G401.6 (cell line): ENCODE results near the gene GARNL3.

Experiments used
- FAIRE-seq: peaks from 2 replicates; lab custom pipeline; 2012; peaks lifted over from hg19 to GRCh38; lab: Jason Lieb, UNC

GARNL3 gene

GRCh38 chr9:127386981-127387380, 122.4 kb downstream of the GARNL3 start:
- no peak for FAIRE-seq

DNA sequence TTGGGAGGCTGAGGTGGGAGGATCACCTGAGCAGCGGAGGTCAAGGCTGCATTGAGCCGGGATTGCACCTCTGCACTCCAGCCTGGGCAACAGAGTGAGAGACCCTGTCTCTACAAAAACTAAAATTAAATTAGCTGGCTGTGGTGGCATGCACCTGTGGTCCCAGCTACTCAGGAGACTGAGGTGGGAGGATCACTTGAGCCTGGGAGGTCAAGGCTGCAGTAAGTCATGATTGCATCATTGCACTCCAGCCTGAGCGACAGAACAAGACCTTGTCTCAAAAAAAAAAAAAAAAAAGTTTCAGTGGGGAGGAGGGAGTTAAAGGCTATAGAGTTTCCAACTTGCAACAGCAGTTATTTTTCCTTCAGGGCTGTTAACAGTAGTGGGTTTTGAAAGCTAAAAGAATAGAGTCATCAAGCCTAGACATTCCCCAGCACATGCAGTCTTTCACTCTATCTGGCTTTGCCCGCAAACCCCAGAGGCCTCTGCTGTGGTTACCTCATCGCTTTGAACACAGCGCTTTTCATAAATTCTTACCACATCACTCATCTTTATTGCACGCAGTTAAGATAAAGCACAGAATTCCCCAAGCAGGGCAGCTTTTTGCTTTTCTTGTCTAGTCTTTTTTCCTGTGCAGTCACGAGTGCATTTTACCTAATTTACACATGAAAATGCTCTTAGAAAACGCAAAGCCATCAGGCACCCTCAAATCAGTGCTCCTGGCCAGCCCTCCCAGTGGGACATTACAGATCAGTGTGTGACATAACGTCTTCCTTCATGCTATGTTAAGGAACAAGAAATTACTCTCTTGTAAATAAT, 123.7 kb downstream of the GARNL3 start:
- peak; percentile 77 for FAIRE-seq

GRCh38 chr9:127388856-127389238, 124.3 kb downstream of the GARNL3 start:
- no peak for FAIRE-seq

DNA sequence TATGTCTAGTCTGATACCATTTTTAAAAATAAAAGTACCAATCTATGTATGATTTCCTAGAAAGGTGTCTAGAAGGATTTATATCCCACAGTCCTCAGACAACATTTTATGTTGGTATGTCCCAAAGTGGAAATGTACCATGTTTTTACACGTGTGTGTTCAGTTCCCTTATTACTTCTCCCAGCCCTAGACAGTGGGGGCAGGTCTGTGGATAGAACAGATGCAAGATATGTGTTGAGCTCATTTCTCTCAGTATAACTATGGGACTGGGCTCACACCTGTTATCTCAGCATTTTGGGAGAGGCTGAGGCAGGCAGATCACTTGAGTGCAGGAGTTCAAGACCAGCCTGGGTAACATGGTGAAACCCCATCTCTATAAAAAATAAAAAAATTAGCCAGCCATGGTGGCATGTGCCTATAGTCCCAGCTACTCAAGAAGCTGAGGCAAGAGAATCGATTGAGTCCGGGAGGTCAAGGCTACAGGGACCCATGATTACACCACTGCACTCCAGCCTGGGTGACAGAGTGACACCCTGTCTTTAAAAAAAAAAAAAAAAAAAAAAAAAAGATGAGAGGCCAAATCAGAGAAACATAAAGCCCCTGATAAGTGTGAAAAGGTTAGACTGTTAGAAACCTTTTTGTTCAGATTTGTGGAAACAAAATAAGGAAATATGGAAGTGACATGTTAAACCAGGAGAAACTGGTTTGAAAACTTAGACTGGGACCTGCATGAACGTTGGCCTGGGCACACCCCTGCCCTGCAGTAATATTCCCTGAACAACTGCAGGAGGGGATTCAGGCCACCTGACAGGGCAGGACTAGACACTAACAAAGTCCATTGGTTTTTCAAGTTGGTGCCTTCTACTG, 125.0 kb downstream of the GARNL3 start:
- FAIRE-seq, result no peak

DNA sequence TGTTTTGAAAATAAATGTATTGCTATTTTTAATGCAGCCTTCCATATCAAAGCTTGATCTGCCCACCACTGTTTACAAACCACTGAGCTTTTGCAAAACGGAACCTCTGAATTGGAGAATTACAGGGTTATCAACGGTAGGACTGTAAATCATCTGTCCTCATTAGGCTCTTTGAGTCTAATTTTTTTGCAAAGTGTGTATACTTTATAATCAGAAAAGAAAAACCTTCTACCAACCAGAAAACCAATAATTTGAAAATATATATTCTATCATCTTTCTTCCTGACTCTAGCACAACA, 125.6 kb downstream of the GARNL3 start:
- no peak for FAIRE-seq

- no peak for FAIRE-seq
Observed at GRCh38 chr9:127390563-127390962, 126.0 kb downstream of the GARNL3 start.

DNA sequence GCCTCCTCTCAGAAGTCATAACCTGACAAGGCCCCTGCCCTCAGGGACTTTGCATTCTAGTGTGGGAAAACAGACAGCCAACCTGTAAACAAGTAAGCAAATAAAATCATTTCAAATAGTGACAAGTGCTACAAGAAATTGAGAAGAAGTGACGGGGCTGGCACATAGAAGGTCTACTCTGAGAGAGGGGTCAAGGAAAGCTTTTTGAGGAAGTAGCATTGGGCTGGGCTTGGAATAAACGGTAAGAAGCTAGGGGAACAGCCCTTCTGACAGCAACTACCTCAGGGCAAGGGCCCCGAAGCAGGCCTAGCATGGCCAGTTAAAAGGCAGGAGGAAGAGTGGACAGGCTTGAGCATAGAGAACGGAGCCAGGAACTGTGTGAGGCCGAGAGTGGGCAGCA, 127.6 kb downstream of the GARNL3 start:
- FAIRE-seq, result no peak

GRCh38 chr9:127392976-127393375, 128.4 kb downstream of the GARNL3 start:
- no peak for FAIRE-seq

- no peak for FAIRE-seq
Observed at GRCh38 chr9:127393645-127394044, 129.1 kb downstream of the GARNL3 start.

DNA sequence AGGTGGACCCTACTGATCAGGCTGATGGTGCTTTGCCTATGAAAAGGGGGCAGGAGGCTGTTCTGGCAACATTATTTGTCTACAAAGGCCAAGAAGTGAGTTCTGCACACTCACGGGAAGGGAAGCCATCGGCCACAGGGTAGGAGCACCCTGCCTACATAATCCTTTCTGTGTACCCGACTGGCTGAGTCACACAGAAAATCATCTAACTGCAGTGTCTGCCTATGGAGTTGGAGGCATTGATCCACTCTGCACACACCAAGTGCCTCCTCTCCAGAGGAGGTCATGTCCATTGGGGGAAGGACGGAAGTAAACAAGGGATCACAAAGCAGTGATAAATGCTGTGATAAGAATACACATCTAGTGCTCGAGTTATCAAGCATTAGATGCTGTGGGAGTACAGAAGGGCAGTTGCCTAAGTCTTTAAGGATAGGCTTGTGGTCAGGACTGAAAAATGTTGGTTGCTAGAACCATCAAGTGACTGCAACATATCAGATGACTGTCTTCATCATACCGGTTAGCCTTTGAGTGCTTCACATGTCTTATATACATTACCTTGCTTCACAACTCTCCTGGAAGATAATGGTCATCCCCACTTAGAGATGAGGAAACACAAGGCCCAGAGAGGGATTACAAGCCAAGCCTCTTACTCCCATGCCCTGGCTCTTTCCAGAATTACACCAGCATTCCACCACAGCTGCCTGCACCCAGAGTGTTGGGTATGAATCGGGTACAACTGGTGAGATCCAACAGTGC, 131.1 kb downstream of the GARNL3 start:
- no peak for FAIRE-seq

- FAIRE-seq, result no peak
Observed at GRCh38 chr9:127396253-127396807, 131.8 kb downstream of the GARNL3 start.

DNA sequence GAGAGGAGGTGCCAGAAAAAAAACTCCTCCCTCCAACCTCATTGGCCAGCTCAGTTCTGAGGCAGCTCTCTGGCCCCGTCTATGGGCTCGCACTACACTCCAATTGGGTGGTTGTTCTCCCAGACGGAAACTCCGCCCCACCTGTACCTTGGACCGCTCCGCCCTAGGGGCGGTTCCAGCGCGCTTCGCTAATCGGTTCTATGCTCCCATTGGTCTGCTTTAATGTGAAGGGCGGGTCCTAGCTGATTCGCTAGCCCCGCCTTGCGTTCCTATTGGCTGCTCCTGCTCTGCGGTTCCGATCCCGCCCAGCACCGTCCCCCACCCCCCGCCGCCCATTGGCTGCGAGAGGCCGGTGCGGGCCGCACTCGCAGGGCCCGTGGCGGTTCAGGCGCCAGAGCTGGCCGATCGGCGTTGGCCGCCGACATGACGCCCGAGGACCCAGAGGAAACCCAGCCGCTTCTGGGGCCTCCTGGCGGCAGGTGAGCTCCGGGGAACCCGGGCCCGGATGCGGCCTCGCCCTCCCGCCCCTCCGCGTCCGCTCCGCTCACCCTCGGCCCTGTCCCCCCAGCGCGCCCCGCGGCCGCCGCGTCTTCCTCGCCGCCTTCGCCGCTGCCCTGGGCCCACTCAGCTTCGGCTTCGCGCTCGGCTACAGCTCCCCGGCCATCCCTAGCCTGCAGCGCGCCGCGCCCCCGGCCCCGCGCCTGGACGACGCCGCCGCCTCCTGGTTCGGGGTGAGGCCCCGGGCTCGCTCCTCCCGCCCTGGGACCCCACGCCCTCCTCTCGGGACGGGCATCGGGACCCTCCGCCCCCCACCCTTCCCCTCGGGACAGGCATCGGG, 132.5 kb downstream of the GARNL3 start, which contains the start of gene SLC2A8:
Gene SLC2A8 (plus strand): TSS at position 362 of the 838 bp plus-strand sequence. CDS start 62 bp downstream, at position 424.
- peak; percentile 100 for FAIRE-seq

DNA sequence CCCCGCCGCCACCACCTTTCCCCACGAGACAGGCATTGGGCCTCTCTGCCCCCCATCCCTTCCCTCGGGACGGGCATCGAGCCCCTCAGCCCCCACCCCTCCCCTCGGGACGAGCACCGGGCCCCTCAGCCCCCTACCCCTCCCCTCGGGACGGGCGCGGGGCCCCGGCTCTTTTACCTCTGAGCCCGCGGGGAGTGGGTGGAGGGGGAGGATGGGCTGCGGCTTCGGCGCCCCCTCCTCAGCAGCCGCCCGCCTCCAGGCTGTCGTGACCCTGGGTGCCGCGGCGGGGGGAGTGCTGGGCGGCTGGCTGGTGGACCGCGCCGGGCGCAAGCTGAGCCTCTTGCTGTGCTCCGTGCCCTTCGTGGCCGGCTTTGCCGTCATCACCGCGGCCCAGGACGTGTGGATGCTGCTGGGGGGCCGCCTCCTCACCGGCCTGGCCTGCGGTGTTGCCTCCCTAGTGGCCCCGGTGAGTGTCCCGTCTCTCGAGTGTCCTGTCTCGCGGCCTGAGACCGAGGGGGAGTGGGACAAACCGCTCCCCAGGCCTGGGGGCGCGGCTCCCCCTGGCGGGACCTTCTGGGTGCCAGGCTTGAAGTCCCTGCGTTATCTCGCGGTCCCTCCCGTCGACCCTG, 133.2 kb downstream of the GARNL3 start:
- FAIRE-seq, result no peak

DNA sequence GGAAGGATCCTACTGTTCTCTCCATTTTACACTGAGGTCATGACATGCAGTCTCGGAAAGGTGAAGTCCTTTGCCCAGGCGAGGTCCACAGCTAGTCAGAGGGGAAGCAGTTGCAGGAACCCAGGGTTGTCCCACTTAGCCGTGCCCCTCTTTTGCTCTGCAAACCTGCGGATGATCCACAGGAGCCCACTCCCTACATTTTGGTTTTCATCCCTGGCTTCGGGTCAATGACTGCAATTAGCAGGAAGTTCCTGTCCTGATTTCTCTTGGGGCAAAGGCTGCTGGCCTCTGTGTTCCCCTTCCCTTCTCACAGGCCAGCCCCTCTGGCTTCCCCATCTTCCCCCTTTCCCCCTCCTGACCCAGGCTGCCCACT, 133.7 kb downstream of the GARNL3 start:
- no peak for FAIRE-seq

DNA sequence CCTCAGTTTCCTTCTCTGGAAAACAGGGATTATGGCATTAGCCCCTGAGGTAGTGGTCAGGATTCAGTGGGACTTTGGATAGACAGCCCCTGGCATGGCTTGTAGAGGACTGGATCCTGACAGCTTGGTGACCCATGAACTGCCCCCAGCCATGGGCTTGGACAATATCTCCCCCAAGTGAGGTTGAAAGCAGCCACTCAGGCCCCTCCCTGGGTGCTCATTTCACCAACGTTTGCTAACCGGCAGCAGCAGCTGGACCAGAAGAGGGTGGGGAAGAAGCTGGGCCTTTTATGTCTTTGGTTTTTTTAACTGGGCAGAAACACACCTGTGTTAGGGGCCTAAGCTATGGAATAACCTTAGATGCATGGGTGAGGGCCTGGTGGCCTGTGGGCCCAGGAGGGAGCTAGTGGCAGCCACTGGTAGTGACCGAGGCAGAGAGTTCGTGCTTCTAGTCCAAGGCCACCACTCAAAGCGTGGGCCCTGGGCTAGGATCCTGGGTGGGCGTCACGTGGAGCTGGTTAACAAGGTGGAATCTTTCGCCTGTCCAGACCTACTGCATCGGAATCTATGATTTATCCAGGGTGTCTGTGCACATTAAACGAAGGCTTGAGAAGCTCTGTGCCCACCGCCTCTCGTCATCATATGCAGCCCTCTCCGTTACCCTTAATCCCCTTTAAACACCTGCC, 134.3 kb downstream of the GARNL3 start:
- no peak for FAIRE-seq

GRCh38 chr9:127399736-127400269, 135.2 kb downstream of the GARNL3 start:
- FAIRE-seq, result no peak

- FAIRE-seq, result no peak
Observed at GRCh38 chr9:127402401-127403090, 138.0 kb downstream of the GARNL3 start.

- FAIRE-seq, result no peak
Observed at GRCh38 chr9:127403507-127404192, 139.1 kb downstream of the GARNL3 start.

DNA sequence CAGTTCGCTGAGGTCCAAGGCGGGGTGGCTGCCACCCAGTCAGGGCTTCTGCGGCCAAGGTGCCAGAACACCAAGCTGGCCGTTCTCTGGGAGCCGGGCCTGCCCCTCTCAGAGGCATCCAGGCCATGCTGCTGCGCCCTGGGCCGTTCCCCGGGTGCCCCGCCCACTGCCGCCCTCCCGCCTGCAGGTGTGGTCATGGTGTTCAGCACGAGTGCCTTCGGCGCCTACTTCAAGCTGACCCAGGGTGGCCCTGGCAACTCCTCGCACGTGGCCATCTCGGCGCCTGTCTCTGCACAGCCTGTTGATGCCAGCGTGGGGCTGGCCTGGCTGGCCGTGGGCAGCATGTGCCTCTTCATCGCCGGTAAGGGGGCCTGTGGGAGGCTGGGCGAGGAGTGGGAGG, 140.1 kb downstream of the GARNL3 start:
- FAIRE-seq, result no peak
